ENCODE results near the gene NTNG2.

DNA sequence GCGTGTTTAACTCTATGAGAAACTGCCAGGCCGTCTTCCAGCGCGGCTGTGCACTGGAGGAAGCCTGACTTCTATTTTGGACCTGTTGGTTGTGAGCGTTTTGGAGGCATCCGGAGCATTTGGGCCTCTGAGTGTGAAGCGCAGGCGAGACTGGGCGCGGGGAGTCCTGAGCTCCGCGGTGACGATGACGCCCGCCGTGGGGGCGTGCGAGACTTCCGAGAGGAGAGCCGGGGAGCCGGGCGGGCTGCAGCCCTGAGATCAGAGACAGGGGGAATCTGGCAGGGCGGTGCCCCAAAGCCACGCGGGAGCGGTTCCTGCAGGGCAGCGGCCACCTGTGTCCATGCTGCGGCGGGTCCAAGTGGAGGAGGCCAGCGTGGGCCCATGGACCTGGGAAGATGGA lies 47.4 kb downstream of the NTNG2 start:
- no peak for TF ChIP-seq CTCF (IDR thresholded peaks at IDR 0.05)
- TF ChIP-seq POLR2A (IDR thresholded peaks at IDR 0.05), result no peak
